A673 (cell line): ENCODE results near the gene SLC26A1.

ENCODE experiments used
- EZH2 ChIP-seq: fragments of 200-600 bp; sonication (generic); IDR thresholded peaks from 2 replicates; pipeline ENCODE4 v1.6.1; 2017; ENCODE audit warnings: borderline replicate concordance, low read depth, mild to moderate bottlenecking, mixed read lengths, antibody characterized with exemption, low read length; ENCODE audit not compliant: poor library complexity, severe bottlenecking
- TF ChIP-seq, protein P1 (sequence below): fragments of 300-800, 200-600 bp; sonication (generic); conservative IDR thresholded peaks from 2 replicates; pipeline ENCODE4 v1.5.1; 2017; ENCODE audit warnings: low read depth, mild to moderate bottlenecking, antibody characterized with exemption, low read length, moderate library complexity, mixed read lengths

GRCh38 chr4:978957-979701 lies 14.1 kb downstream of the SLC26A1 start:
- TF ChIP-seq, protein P1, sequence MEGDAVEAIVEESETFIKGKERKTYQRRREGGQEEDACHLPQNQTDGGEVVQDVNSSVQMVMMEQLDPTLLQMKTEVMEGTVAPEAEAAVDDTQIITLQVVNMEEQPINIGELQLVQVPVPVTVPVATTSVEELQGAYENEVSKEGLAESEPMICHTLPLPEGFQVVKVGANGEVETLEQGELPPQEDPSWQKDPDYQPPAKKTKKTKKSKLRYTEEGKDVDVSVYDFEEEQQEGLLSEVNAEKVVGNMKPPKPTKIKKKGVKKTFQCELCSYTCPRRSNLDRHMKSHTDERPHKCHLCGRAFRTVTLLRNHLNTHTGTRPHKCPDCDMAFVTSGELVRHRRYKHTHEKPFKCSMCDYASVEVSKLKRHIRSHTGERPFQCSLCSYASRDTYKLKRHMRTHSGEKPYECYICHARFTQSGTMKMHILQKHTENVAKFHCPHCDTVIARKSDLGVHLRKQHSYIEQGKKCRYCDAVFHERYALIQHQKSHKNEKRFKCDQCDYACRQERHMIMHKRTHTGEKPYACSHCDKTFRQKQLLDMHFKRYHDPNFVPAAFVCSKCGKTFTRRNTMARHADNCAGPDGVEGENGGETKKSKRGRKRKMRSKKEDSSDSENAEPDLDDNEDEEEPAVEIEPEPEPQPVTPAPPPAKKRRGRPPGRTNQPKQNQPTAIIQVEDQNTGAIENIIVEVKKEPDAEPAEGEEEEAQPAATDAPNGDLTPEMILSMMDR, result no peak
- no peak for TF ChIP-seq EZH2
